ENCODE data around the gene POLRMT.
"Not testable (repeated sequence)": the region's sequence is repeated elsewhere in the genome, so short reads cannot be mapped to it uniquely, and the experiment has no call there.

POLRMT gene

DNA sequence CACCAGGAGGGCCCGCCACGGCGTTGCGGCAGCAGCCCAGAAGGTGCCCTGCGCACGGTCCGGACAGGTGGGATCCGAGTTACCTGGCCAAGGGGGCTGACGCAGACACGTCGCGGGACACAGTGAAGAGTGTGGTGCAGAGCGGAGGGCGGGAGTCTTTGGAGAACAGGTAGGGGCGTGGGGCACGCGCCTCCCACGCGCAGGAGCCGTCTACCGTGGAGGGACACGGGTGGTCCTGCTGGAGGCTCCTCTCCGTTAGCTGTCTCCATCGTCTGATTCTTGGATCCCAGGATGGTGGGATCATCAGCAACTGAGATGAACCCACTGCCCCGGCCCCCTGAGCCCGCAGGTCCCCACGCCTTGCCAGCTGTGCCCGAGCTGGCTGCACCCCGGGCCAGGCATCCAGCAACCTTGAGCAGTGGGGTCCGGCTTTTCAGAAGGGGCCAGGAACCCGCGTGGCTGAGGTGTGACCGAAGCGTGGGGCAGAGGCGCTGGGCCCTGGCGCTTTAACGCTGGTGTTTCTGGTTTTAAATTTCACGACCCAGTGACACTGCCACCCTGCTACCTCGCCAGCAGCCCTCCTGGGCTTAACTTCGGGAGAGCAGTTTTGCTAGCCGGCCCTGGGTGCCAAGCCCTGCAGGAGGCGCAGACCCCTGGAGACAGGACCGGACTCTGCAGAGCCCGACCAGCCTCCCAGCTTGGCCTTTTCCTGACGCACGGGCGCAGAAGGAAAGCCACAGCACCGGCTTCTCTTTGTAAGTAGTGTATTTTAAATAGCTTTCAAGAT is 13.6 kb upstream of the POLRMT start:
- no peak for DNase-seq

DNA sequence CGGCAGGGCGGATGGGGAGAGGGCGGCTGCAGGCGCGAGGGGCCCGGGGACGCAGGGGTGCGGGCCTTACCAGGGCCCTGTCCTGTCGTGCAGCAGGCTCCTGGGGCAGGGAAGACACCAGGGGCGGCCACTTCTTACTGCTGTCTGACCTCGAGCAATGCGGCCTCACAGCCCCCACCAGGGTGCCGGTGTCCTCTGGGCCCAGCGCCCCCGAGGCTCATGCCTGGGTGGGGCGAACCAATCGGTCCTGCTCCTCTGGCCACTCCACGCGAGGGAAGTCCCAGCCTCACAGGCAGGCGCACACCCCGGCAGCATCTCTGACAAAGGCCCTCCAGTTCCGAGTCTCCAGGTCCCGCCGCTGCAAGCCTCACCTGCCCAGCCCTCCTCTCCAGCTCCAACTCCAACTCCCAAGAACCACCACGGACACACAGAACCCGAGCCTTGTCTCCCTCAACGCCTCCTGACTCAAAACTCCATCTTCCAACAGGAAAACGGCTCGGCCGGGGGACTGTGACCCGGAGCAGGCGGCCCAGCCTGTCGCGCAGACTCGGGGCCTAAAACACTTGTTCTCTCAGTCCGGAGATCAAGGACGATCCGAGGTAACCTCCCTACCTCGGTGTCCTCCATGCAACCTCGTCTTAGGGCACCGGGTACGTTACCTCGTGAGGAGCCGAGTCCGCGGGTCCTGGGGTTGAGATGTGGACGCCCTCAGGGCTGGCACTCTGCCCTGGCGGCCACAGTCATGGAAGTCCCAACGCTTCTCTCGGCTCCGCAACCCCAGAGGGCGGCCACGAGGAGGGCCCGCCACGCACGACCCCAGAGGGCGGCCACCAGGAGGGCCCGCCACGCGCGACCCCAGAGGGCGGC is 12.8 kb upstream of the POLRMT start:
- no peak for DNase-seq

- no peak for DNase-seq
Observed at GRCh38 chr19:644789-645188, 11.5 kb upstream of the POLRMT start.

- DNase-seq: no peak
Observed at GRCh38 chr19:644363-644762, 11.0 kb upstream of the POLRMT start.

- no peak for DNase-seq
Observed at GRCh38 chr19:643736-644135, 10.4 kb upstream of the POLRMT start.

DNA sequence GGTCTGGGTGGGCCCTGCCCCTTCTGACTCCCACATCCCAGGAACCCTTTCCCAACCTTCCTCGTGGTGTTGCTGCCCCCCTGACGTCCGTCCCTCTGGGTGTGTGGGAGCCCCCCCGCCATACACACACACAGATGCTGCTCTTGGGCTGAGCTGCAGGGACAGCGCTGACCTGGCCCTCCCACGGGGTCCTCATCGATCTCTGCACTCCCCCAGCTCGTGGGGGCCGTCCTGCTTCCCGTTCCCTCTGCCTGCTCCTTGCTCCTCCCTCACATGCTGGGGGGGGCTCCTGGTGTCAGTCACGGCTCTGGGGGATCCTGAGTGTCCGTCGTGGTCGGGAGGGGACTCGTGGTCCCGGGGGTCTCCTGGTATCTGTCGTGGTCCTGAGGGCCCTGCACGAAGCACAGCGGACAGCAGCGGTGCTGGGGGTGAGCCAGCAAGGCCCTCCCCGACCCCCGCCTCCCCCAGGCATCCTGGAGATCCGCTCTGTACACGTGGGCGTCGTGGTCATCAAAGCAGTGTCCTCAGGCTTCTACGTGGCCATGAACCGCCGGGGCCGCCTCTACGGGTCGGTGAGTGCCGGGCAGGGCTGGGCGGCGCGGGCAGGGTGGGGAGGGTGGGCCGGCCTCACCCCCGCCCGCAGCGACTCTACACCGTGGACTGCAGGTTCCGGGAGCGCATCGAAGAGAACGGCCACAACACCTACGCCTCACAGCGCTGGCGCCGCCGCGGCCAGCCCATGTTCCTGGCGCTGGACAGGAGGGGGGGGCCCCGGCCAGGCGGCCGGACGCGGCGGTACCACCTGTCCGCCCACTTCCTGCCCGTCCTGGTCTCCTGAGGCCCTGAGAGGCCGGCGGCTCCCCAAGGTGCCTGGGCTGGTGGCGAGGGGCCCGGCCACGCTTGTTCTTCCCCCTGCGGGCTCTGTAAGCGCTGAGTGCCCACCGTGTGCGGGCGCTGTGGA is 9.7 kb upstream of the POLRMT start:
- DNase-seq: no peak

- DNase-seq: no peak
Observed at GRCh38 chr19:641702-642101, 8.4 kb upstream of the POLRMT start.

GRCh38 chr19:640606-641189 is 7.4 kb upstream of the POLRMT start:
- no peak for DNase-seq

GRCh38 chr19:640161-640558 is 6.8 kb upstream of the POLRMT start:
- no peak for DNase-seq

DNA sequence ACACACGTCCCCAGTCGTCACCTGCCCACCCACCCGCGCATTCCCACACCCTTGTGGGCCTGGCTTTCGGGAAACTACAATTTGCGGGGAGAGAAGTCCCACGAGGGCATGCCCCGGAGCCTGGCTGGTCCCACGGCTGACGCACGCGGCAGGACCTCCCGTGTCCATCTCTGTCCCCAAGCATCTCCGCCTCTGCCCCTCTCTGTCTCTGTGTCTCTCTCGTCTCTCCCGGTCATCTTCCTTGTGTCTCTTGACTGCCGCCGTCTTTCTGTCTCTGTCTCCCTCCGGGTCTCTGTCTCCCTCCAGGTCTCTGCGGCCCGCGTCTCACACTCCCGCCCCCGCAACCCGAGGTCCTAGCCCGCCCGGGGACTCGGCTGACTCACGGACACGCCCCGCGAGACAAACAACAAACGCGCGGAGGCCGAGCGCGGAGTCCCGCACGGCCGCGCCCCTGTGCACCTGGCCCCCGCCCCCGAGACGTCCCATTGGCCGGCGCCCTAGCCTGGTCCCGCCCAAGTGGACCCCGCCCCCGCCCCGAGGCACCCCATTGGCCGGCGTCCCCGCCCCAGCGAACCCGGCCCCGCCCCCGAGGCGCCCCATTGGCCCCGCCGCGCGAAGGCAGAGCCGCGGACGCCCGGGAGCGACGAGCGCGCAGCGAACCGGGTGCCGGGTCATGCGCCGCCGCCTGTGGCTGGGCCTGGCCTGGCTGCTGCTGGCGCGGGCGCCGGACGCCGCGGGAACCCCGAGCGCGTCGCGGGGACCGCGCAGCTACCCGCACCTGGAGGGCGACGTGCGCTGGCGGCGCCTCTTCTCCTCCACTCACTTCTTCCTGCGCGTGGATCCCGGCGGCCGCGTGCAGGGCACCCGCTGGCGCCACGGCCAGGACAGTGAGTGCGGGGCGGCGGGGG is 6.2 kb upstream of the POLRMT start, which contains the start of gene FGF22:
TSS of gene FGF22 (plus strand) at position 627 of the 908 bp plus-strand sequence. CDS start at position 674, 47 bp downstream.
- DNase-seq: peak; percentile 82

DNA sequence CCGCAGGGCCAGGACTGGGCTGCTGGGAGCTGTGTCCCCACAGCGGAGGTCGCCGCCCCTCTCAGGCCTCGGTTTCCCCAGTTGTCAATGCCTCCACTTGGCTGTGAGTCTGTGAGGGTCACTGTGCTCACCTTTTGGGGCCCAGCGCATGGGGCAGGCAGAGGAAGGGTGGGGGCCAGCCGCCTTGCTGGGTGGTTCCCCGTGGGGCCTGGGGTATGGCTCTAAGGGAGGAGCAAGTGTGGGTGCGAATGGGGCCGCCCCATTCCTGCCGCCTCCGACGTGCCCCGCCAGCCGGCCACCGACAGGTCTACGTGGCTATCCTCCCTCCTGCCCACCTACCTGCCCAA is 5.5 kb upstream of the POLRMT start:
- no peak for DNase-seq

DNA sequence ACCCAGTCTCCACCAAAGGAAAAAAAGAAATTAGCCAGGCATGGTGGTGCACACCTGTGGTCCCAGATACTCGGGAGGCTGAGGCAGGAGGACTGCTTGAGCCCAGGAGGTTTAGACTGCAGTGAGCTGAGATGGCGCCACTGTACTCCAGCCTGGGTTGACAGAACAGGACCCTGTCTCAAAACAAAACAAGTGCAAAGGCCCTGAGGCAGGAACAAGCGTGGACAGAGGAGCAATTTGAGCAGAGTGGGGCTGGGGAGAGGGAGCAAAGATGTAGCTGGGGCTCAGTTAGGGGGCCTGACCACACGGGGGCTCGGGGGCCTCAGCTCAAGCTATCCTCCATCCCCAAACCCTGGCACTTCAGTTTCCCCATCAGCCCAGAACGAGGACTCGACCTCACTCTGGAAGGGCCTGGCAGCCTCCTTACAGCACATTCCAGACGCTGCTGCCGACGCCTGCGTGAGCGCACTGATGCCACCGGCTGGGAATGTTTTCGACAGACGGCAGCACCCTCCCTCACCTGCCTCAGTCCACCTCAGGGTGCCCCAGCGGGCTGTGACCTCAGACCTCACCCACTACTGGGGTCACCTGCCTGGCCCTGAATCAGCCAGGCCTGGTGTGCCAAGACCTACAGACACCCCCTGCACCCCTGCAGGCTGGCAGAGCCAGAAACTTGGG is 1.8 kb upstream of the POLRMT start:
- no peak for DNase-seq

- DNase-seq: no peak
Observed at GRCh38 chr19:633786-634639, 676 bp upstream of the POLRMT start.

DNA sequence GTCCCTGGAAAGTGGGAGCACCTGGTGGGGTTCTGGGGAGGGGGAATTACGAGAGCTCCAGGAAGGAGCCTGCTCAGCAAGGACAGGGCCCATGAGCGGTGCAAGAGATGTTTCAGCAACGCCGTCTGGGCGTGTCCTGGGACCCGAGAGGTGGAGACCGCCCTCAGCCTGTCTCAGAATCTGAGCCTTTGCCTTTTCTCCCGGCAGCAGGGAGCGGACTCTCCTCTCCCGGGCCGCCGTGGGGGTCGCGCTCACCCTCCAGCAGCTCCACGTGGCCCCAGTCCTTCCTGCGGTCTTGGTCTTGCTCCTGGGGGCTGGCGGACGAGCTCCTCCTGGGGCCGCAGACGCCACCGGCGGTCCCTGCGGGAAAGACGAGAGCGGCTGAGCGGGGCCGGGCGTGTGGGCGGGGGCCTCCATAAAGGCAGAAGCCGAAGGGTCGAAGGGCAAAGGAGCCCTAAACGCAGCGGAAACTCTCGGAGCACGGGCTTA is 714 bp downstream of the POLRMT start:
- DNase-seq: no peak

- no peak for DNase-seq
Observed at GRCh38 chr19:629961-630714, 3.2 kb downstream of the POLRMT start.

DNA sequence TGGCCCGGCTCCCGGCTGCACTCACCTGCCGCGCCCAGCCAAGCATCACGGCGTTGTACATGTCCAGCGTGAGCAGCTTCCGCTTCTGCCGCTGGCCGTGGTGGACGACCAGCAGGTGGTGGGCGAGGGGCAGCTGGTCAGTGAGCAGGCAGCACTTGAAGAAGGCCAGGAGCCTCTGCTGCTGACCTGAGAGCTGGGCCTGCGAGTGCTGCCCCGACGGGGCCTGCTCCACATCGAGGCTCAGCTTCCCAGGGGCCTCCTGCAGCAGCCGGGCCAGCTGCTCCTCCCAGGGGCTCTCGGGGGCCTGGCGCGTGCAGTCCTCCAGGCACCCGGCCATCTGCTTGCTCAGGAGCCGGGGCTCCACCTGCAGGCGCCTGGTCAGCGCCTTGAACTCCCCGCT is 3.8 kb downstream of the POLRMT start:
- DNase-seq: not testable (repeated sequence)

- no peak for DNase-seq
Observed at GRCh38 chr19:628168-628567, 5.2 kb downstream of the POLRMT start.

- DNase-seq: not testable (repeated sequence)
Observed at GRCh38 chr19:626566-626965, 6.8 kb downstream of the POLRMT start.

GRCh38 chr19:625257-625656 is 8.1 kb downstream of the POLRMT start:
- no peak for DNase-seq

Measured in NCI-H2107 (cell line).